HEK293 (cell line): ENCODE data around the gene ATF6B.

Experiments used
- CTCF ChIA-PET: fragments of 350-600 bp; formaldehyde crosslinking; extraction: SDS; loops from one replicate; lab custom pipeline; 2021; ENCODE audit warnings: antibody characterized with exemption; lab: Yijun Ruan, JAX
- POLR2A ChIA-PET: fragments of 300-600 bp; formaldehyde crosslinking; extraction: SDS; loops from one replicate; lab custom pipeline; 2020; ENCODE audit warnings: antibody characterized with exemption, inconsistent platforms; lab: Yijun Ruan, JAX
- H3K27ac ChIP-seq: fragments of 200-500 bp; sonication (Bioruptor generic); 2 replicates; pipeline ENCODE4 v1.5.1; 2014; ENCODE audit warnings: low read depth, low read length, control low read depth, inconsistent platforms; ENCODE audit errors: extremely low read depth
- H3K36me3 ChIP-seq, 2 experiments: fragments of 200-500 bp in 1 of 2; sonication (Bioruptor generic) in 1 of 2; 1 replicate in 1 of 2; 2 replicates in 1 of 2; pipeline ENCODE4 v1.5.1; 2014 to 2017; ENCODE audit warnings: inconsistent platforms in 2 of 2, low read length in 2 of 2; ENCODE audit not compliant: control insufficient read depth in 2 of 2, insufficient read depth in 1 of 2
- H3K4me1 ChIP-seq: fragments of 200-500 bp; sonication (Bioruptor generic); 2 replicates; pipeline ENCODE4 v1.5.1; 2014; ENCODE audit warnings: mild to moderate bottlenecking, low read length, inconsistent platforms; ENCODE audit not compliant: control insufficient read depth, insufficient read depth
- H3K4me3 ChIP-seq: 2 replicates; pipeline ENCODE4 v1.5.1; 2011; ENCODE audit warnings: low read depth, mild to moderate bottlenecking, control low read depth, low read length, moderate library complexity
- H3K9me3 ChIP-seq: fragments of 200-500 bp; sonication (Bioruptor generic); 2 replicates; pipeline ENCODE4 v1.5.1; 2014; ENCODE audit warnings: low read depth, low read length, inconsistent platforms; ENCODE audit not compliant: control insufficient read depth, insufficient read depth
- GLIS2 ChIP-seq: fragments of 450-650 bp; formaldehyde crosslinking; IDR thresholded peaks from 2 replicates; pipeline ENCODE4 v1.5.1; 2016; ENCODE audit warnings: missing biosample characterization, missing genetic modification characterization
- RBAK ChIP-seq: fragments of 450-650 bp; formaldehyde crosslinking; IDR thresholded peaks from 2 replicates; pipeline ENCODE4 v1.5.1; 2016; ENCODE audit warnings: missing biosample characterization, missing genetic modification characterization
- SCRT1 ChIP-seq: fragments of 450-650 bp; formaldehyde crosslinking; IDR thresholded peaks from 2 replicates; pipeline ENCODE4 v1.5.1; 2016; ENCODE audit warnings: missing biosample characterization, missing genetic modification characterization, borderline replicate concordance
- ZBTB17 ChIP-seq: fragments of 450-650 bp; formaldehyde crosslinking; IDR thresholded peaks from 2 replicates; pipeline ENCODE4 v1.5.1; 2016; ENCODE audit warnings: missing biosample characterization, missing genetic modification characterization
- ZBTB21 ChIP-seq: fragments of 450-650 bp; formaldehyde crosslinking; IDR thresholded peaks from 2 replicates; pipeline ENCODE4 v1.5.1; 2017; ENCODE audit warnings: missing biosample characterization, missing genetic modification characterization
- ZBTB48 ChIP-seq: fragments of 450-650 bp; formaldehyde crosslinking; IDR thresholded peaks from 2 replicates; pipeline ENCODE4 v1.5.1; 2016; ENCODE audit warnings: missing biosample characterization, missing genetic modification characterization
- ZFP69B ChIP-seq: fragments of 450-650 bp; formaldehyde crosslinking; IDR thresholded peaks from 2 replicates; pipeline ENCODE4 v1.5.1; 2016; ENCODE audit warnings: missing biosample characterization, missing genetic modification characterization
- ZNF121 ChIP-seq: fragments of 450-650 bp; formaldehyde crosslinking; IDR thresholded peaks from 2 replicates; pipeline ENCODE4 v1.5.1; 2016; ENCODE audit warnings: missing biosample characterization, missing genetic modification characterization
- ZNF155 ChIP-seq: fragments of 450-650 bp; formaldehyde crosslinking; IDR thresholded peaks from 2 replicates; pipeline ENCODE4 v1.5.1; 2016; ENCODE audit warnings: missing biosample characterization, missing genetic modification characterization
- ZNF174 ChIP-seq: fragments of 450-650 bp; formaldehyde crosslinking; IDR thresholded peaks from 2 replicates; pipeline ENCODE4 v1.5.0; 2017; ENCODE audit warnings: missing biosample characterization, mild to moderate bottlenecking, missing genetic modification characterization
- ZNF202 ChIP-seq: fragments of 450-650 bp; formaldehyde crosslinking; IDR thresholded peaks from 2 replicates; pipeline ENCODE4 v1.5.1; 2016; ENCODE audit warnings: missing biosample characterization, missing genetic modification characterization, borderline replicate concordance
- ZNF274 ChIP-seq, 2 experiments: fragments of 200-500 bp in 1 of 2; fragments of 450-650 bp in 1 of 2; sonication (Bioruptor generic) in 1 of 2; formaldehyde crosslinking in 1 of 2; IDR thresholded peaks; 2 replicates each; pipeline versions ENCODE4 v1.5.1 to v1.6.1; 2014 to 2016; ENCODE audit warnings: borderline replicate concordance in 1 of 2, inconsistent platforms in 1 of 2, low read length in 1 of 2, missing biosample characterization in 1 of 2, missing genetic modification characterization in 1 of 2
- ZNF292 ChIP-seq: fragments of 450-650 bp; formaldehyde crosslinking; IDR thresholded peaks from 2 replicates; pipeline ENCODE4 v1.5.1; 2016; ENCODE audit warnings: low read depth, missing biosample characterization, missing genetic modification characterization, borderline replicate concordance
- ZNF391 ChIP-seq: fragments of 450-650 bp; formaldehyde crosslinking; IDR thresholded peaks from 2 replicates; pipeline ENCODE4 v1.5.1; 2016; ENCODE audit warnings: low read depth, missing biosample characterization, missing genetic modification characterization, borderline replicate concordance
- ZNF416 ChIP-seq: fragments of 450-650 bp; formaldehyde crosslinking; IDR thresholded peaks from 2 replicates; pipeline ENCODE4 v1.5.1; 2016; ENCODE audit warnings: missing biosample characterization, missing genetic modification characterization
- ZNF529 ChIP-seq: fragments of 450-650 bp; formaldehyde crosslinking; IDR thresholded peaks from 2 replicates; pipeline ENCODE4 v1.5.1; 2017; ENCODE audit warnings: missing genetic modification characterization, missing biosample characterization; ENCODE audit not compliant: insufficient replicate concordance
- ZNF558 ChIP-seq: fragments of 450-650 bp; formaldehyde crosslinking; IDR thresholded peaks from 2 replicates; pipeline ENCODE4 v1.5.1; 2016; ENCODE audit warnings: missing biosample characterization, missing genetic modification characterization
- ZNF624 ChIP-seq: fragments of 450-650 bp; formaldehyde crosslinking; IDR thresholded peaks from 2 replicates; pipeline ENCODE4 v1.5.1; 2017; ENCODE audit warnings: missing biosample characterization, missing genetic modification characterization
- ZNF660 ChIP-seq: fragments of 450-650 bp; IDR thresholded peaks from 2 replicates; pipeline ENCODE4 v1.5.1; 2018; ENCODE audit warnings: missing biosample characterization, mild to moderate bottlenecking, missing genetic modification characterization
- ZNF701 ChIP-seq: fragments of 450-650 bp; formaldehyde crosslinking; IDR thresholded peaks from 2 replicates; pipeline ENCODE4 v1.5.1; 2016; ENCODE audit warnings: missing biosample characterization, missing genetic modification characterization
- ZXDB ChIP-seq: fragments of 450-650 bp; formaldehyde crosslinking; IDR thresholded peaks from 2 replicates; pipeline ENCODE4 v1.5.1; 2016; ENCODE audit warnings: missing biosample characterization, missing genetic modification characterization
- TF ChIP-seq, protein P1 (sequence below): fragments of 450-650 bp; formaldehyde crosslinking; IDR thresholded peaks from 2 replicates; pipeline ENCODE4 v1.5.1; 2016; ENCODE audit warnings: missing biosample characterization, missing genetic modification characterization, borderline replicate concordance
- TF ChIP-seq, protein P2 (sequence below): fragments of 450-650 bp; formaldehyde crosslinking; IDR thresholded peaks from 2 replicates; pipeline ENCODE4 v1.5.1; 2017; ENCODE audit warnings: missing biosample characterization, mild to moderate bottlenecking, missing genetic modification characterization, moderate library complexity

The ATF6B gene

DNA sequence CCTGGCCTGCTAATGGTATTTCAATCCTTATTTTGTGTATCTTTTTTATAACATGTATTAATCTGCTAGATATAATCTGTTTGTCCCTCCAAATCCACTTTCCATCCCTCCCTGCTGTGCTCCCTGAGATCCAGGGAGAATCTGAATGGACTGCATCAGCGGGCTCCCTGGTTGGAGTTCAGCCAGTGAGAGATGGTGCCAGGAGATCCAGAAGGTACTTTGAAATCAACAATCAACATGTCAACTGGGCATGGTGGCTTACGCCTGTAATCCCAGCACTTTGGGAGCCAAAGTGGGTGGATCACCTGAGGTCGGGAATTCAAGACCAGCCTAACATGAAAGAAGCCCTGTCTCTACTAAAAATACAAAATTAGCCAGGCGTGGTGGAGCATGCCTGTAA lies 4.4 kb downstream of the ATF6B start:
- Histone ChIP-seq H3K36me3 (peaks cover 36 to 64% of the 10 kb centered on the region in 2 experiments; a peak in 2 of 3 replicates), H3K9me3 (no peaks in the 10 kb centered on the region), H3K27ac (no peak overlapping the region), H3K4me1 (peaks cover 4% of the 10 kb centered on the region), H3K4me3 (no peak overlapping the region)
- TF ChIP-seq ZNF155 (tag by site-specific recombination) (no peak), SCRT1 (no peak), ZNF391 (no peak), ZNF624 (no peak), ZFP69B (tag by site-specific recombination) (no peak), ZNF274 (IDR thresholded peaks at IDR 0.05; ENCODE audit: low read length) (no peak), ZNF274 (tag by site-specific recombination; IDR thresholded peaks at IDR 0.05; ENCODE audit: borderline replicate concordance) (no peak), ZBTB17 (tag by site-specific recombination) (no peak), ZNF558 (no peak), ZBTB48 (no peak), ZNF121 (tag by site-specific recombination) (no peak)
- TF ChIP-seq, protein P1, sequence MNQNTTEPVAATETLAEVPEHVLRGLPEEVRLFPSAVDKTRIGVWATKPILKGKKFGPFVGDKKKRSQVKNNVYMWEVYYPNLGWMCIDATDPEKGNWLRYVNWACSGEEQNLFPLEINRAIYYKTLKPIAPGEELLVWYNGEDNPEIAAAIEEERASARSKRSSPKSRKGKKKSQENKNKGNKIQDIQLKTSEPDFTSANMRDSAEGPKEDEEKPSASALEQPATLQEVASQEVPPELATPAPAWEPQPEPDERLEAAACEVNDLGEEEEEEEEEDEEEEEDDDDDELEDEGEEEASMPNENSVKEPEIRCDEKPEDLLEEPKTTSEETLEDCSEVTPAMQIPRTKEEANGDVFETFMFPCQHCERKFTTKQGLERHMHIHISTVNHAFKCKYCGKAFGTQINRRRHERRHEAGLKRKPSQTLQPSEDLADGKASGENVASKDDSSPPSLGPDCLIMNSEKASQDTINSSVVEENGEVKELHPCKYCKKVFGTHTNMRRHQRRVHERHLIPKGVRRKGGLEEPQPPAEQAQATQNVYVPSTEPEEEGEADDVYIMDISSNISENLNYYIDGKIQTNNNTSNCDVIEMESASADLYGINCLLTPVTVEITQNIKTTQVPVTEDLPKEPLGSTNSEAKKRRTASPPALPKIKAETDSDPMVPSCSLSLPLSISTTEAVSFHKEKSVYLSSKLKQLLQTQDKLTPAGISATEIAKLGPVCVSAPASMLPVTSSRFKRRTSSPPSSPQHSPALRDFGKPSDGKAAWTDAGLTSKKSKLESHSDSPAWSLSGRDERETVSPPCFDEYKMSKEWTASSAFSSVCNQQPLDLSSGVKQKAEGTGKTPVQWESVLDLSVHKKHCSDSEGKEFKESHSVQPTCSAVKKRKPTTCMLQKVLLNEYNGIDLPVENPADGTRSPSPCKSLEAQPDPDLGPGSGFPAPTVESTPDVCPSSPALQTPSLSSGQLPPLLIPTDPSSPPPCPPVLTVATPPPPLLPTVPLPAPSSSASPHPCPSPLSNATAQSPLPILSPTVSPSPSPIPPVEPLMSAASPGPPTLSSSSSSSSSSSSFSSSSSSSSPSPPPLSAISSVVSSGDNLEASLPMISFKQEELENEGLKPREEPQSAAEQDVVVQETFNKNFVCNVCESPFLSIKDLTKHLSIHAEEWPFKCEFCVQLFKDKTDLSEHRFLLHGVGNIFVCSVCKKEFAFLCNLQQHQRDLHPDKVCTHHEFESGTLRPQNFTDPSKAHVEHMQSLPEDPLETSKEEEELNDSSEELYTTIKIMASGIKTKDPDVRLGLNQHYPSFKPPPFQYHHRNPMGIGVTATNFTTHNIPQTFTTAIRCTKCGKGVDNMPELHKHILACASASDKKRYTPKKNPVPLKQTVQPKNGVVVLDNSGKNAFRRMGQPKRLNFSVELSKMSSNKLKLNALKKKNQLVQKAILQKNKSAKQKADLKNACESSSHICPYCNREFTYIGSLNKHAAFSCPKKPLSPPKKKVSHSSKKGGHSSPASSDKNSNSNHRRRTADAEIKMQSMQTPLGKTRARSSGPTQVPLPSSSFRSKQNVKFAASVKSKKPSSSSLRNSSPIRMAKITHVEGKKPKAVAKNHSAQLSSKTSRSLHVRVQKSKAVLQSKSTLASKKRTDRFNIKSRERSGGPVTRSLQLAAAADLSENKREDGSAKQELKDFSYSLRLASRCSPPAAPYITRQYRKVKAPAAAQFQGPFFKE (tag by site-specific recombination), result no peak
- ChIA-PET POLR2A (interaction anchor here (0.6 to 1.6 kb wide), 2 partner anchors 9 to 32 kb away, joined by 3 read pairs; no protein-coding TSS in a partner anchor), CTCF (interaction anchor here (0.6 to 1.5 kb wide), 2 partner anchors 31 to 994 kb away, joined by 3 to 4 read pairs; no protein-coding TSS in a partner anchor)

DNA sequence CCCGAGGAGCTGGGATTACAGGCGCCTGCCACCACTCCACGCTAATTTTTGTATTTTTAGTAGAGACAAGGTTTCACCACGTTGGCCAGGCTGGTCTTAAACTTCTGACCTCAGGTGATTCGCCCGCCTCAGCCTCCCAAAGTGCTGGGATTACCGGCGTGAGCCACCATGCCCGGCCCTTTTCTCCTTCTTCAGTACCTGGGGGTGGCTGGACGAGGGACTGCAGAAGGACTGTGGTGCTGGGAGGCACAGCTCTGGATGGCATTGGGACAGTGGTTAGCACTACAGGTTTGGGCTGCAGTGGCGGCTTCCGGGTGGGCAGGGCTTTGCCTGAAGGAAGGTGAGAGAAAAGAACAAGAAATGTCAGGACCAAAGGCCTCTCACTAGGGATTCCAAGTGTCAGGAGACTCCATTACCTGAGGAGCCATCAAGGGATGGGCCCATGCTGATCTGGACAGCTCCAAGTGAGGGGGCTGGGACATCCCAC lies 7.4 kb downstream of the ATF6B start:
- CTCF ChIA-PET, result interaction anchor here (0.8 to 5.0 kb wide), 8 partner anchors 9 to 572 kb away, joined by 3 to 65 read pairs (median 3); partner anchors contain the start of genes ATF6B, FKBPL and GPSM3
- Histone ChIP-seq H3K9me3 (no peaks in the 10 kb centered on the region), H3K27ac (no peak overlapping the region), H3K36me3 (peaks cover 38 to 84% of the 10 kb centered on the region in 2 experiments; a peak in 2 of 3 replicates), H3K4me3 (no peak overlapping the region), H3K4me1 (no peaks in the 10 kb centered on the region)
- POLR2A ChIA-PET, result no interaction called here
- peak; percentile 94 for TF ChIP-seq ZNF529 (tag by site-specific recombination)
- TF ChIP-seq ZNF292, result no peak
- TF ChIP-seq ZXDB (tag by site-specific recombination), result no peak

DNA sequence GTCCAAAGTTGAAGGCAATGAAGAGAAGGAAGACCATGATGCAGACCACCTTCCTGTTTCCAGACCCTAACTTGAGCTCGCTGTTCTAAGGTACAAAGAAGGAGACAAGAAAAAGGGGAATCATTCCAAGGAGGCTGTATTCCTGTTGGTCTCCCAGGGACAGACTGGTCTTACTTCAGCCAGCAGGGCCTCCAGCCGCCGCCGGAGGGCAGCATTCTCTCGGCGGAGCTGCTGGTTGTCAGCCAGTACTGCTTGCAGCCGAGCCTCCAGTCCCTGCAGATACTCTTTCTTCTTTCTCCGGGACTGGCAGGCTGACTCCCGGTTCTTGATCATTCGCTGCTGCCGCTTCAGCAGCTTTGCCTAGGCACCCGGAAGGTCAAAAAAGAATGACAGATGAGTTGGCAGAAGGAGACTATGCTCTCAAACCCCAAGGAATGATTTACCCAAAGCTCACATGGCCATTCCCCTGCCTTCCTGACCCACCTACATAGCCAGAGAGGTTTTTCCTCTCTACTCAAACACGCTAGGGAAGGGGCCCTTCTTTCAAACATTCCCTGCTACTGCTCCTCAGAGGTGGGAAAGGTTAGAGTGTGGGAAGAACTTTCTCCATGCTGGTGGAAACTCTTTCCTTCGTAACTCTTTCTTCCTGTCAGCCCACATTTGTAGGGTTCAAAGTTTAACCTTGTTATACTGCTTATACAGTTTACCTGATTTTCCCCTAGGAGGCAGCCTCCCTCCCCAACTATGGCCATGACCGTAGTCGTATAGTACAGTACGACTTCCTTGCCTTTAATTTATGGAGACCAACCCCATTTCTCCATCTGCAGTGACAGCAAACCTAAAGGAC lies 9.0 kb downstream of the ATF6B start:
- Histone ChIP-seq H3K27ac (no peak overlapping the region), H3K36me3 (peaks cover 34 to 77% of the 10 kb centered on the region in 2 experiments; a peak in 2 of 3 replicates), H3K4me3 (no peak overlapping the region), H3K4me1 (no peaks in the 10 kb centered on the region), H3K9me3 (no peaks in the 10 kb centered on the region)
- ChIA-PET CTCF (interaction anchor here (0.5 to 5.0 kb wide), 57 partner anchors 10 to 884 kb away, joined by 3 to 65 read pairs (median 5); partner anchors contain the start of genes AGPAT1, ATF6B, EGFL8 and FKBPL), POLR2A (interaction anchor here (0.5 to 1.5 kb wide), 9 partner anchors 9 to 147 kb away, joined by 3 to 8 read pairs (median 4); partner anchors contain the start of genes ATF6B, DXO, FKBPL and TNXB)
- TF ChIP-seq ZNF202 (no peak), RBAK (tag by site-specific recombination) (no peak), ZNF416 (tag by site-specific recombination) (no peak), ZFP69B (tag by site-specific recombination) (no peak), ZNF701 (tag by site-specific recombination) (no peak), ZXDB (tag by site-specific recombination) (no peak), ZBTB21 (no peak), GLIS2 (tag by site-specific recombination) (no peak), ZNF174 (tag by site-specific recombination) (no peak), ZNF660 (tag by site-specific recombination) (peak; percentile 68; the same call in 1 of the 2 replicates)
- TF ChIP-seq, protein P2, sequence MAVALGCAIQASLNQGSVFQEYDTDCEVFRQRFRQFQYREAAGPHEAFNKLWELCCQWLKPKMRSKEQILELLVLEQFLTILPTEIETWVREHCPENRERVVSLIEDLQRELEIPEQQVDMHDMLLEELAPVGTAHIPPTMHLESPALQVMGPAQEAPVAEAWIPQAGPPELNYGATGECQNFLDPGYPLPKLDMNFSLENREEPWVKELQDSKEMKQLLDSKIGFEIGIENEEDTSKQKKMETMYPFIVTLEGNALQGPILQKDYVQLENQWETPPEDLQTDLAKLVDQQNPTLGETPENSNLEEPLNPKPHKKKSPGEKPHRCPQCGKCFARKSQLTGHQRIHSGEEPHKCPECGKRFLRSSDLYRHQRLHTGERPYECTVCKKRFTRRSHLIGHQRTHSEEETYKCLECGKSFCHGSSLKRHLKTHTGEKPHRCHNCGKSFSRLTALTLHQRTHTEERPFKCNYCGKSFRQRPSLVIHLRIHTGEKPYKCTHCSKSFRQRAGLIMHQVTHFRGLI (tag by site-specific recombination), result no peak
